GM21526 (cell line): ENCODE data around the gene CCAR1.
"Not testable (repeated sequence)": the region's sequence is repeated elsewhere in the genome, so short reads cannot be mapped to it uniquely, and the experiment has no call there.

Experiments
- ATAC-seq: cut with Tn5 transposase; IDR thresholded peaks from one replicate; pipeline ENCODE4 v1.9.1; 2021; ENCODE audit warnings: moderate library complexity; ENCODE audit not compliant: unreplicated experiment, low FRiP score

Gene CCAR1

GRCh38 chr10:68720793-68721672, at the start of gene CCAR1:
Gene CCAR1, plus strand, starts transcription at chr10:68721239. Its CDS starts 1,266 bp downstream, at chr10:68722505.
- peak; percentile 99 for ATAC-seq

GRCh38 chr10:68684413-68684812, 36.6 kb upstream of the CCAR1 start:
- peak; percentile 70 for ATAC-seq

- ATAC-seq, result no peak
Observed at GRCh38 chr10:68696018-68696417, 25.0 kb upstream of the CCAR1 start.

- ATAC-seq, result no peak
Observed at GRCh38 chr10:68697106-68697505, 23.9 kb upstream of the CCAR1 start.

GRCh38 chr10:68700197-68700596, 20.8 kb upstream of the CCAR1 start:
- ATAC-seq, result no peak

- ATAC-seq, result no peak
Observed at GRCh38 chr10:68705548-68705947, 15.5 kb upstream of the CCAR1 start.

- not testable (repeated sequence) for ATAC-seq
Observed at GRCh38 chr10:68708987-68709386, 12.1 kb upstream of the CCAR1 start.

GRCh38 chr10:68713065-68713464, 8.0 kb upstream of the CCAR1 start:
- ATAC-seq, result not testable (repeated sequence)

- ATAC-seq, result no peak
Observed at GRCh38 chr10:68717435-68717834, 3.6 kb upstream of the CCAR1 start.

- ATAC-seq, result no peak
Observed at GRCh38 chr10:68721673-68722335, 765 bp downstream of the CCAR1 start.

GRCh38 chr10:68725016-68725415, 4.0 kb downstream of the CCAR1 start:
- ATAC-seq, result no peak

- no peak for ATAC-seq
Observed at GRCh38 chr10:68727146-68727545, 6.1 kb downstream of the CCAR1 start.

GRCh38 chr10:68732651-68733050, 11.6 kb downstream of the CCAR1 start:
- no peak for ATAC-seq

GRCh38 chr10:68734349-68734748, 13.3 kb downstream of the CCAR1 start:
- ATAC-seq, result no peak

GRCh38 chr10:68735119-68735518, 14.1 kb downstream of the CCAR1 start:
- ATAC-seq, result no peak

- ATAC-seq, result not testable (repeated sequence)
Observed at GRCh38 chr10:68735739-68736138, 14.7 kb downstream of the CCAR1 start.

GRCh38 chr10:68740676-68741075, 19.6 kb downstream of the CCAR1 start:
- ATAC-seq, result not testable (repeated sequence)

- no peak for ATAC-seq
Observed at GRCh38 chr10:68742397-68742796, 21.4 kb downstream of the CCAR1 start.

- no peak for ATAC-seq
Observed at GRCh38 chr10:68752711-68753350, 31.8 kb downstream of the CCAR1 start.

- no peak for ATAC-seq
Observed at GRCh38 chr10:68756246-68756645, 35.2 kb downstream of the CCAR1 start.

GRCh38 chr10:68756766-68757165, 35.7 kb downstream of the CCAR1 start:
- no peak for ATAC-seq
